ENCODE measurements around the gene DENND4A. TPM values are rescaled to one million over a fixed set of nuclear protein-coding genes. Genes with fewer than 3 reads are reported as not detected.
A peak's percentile ranks its signal among the peaks of the same experiment; 100 is the strongest.
"Not testable (repeated sequence)": the region's sequence is repeated elsewhere in the genome, so short reads cannot be mapped to it uniquely, and the experiment has no call there.

DENND4A gene
- total RNA-seq, 1 experiment from 2014 or later, result 16.4 TPM

GRCh38 chr15:65759441-65759840 lies 32.7 kb downstream of the DENND4A start:
- DNase-seq (ENCODE audit: low read depth), result no peak

GRCh38 chr15:65758242-65758641 lies 33.9 kb downstream of the DENND4A start:
- no peak for DNase-seq (ENCODE audit: low read depth)

GRCh38 chr15:65757256-65757655 lies 34.8 kb downstream of the DENND4A start:
- DNase-seq (ENCODE audit: low read depth), result no peak

- DNase-seq (ENCODE audit: low read depth), result peak; percentile 17
Observed at GRCh38 chr15:65752151-65752700, 39.9 kb downstream of the DENND4A start.

GRCh38 chr15:65751431-65751830 lies 40.7 kb downstream of the DENND4A start:
- no peak for DNase-seq (ENCODE audit: low read depth)

- DNase-seq (ENCODE audit: low read depth), result no peak
Observed at GRCh38 chr15:65747265-65747664, 44.8 kb downstream of the DENND4A start.

- no peak for DNase-seq (ENCODE audit: low read depth)
Observed at GRCh38 chr15:65743637-65744252, 48.3 kb downstream of the DENND4A start.

GRCh38 chr15:65740148-65740547 lies 51.9 kb downstream of the DENND4A start:
- no peak for DNase-seq (ENCODE audit: low read depth)

GRCh38 chr15:65738649-65739048 lies 53.4 kb downstream of the DENND4A start:
- peak; percentile 5 for DNase-seq (ENCODE audit: low read depth)

- DNase-seq (ENCODE audit: low read depth), result not testable (repeated sequence)
Observed at GRCh38 chr15:65733599-65733998, 58.5 kb downstream of the DENND4A start.

GRCh38 chr15:65732698-65733097 lies 59.4 kb downstream of the DENND4A start:
- DNase-seq (ENCODE audit: low read depth), result no peak

- DNase-seq (ENCODE audit: low read depth), result peak; percentile 33
Observed at GRCh38 chr15:65731926-65732325, 60.2 kb downstream of the DENND4A start.

GRCh38 chr15:65730549-65731172 lies 61.4 kb downstream of the DENND4A start:
- DNase-seq (ENCODE audit: low read depth), result peak; percentile 35

GRCh38 chr15:65724464-65725215 lies 67.5 kb downstream of the DENND4A start:
- DNase-seq (ENCODE audit: low read depth), result no peak

GRCh38 chr15:65723876-65724275 lies 68.2 kb downstream of the DENND4A start:
- DNase-seq (ENCODE audit: low read depth), result no peak

- DNase-seq (ENCODE audit: low read depth), result no peak
Observed at GRCh38 chr15:65722191-65722590, 69.9 kb downstream of the DENND4A start.

- no peak for DNase-seq (ENCODE audit: low read depth)
Observed at GRCh38 chr15:65712415-65712814, 79.7 kb downstream of the DENND4A start.

GRCh38 chr15:65695081-65695480 lies 97.0 kb downstream of the DENND4A start:
- no peak for DNase-seq (ENCODE audit: low read depth)

- DNase-seq (ENCODE audit: low read depth), result no peak
Observed at GRCh38 chr15:65690778-65691177, 101.3 kb downstream of the DENND4A start.

- DNase-seq (ENCODE audit: low read depth), result no peak
Observed at GRCh38 chr15:65690173-65690572, 101.9 kb downstream of the DENND4A start.

GRCh38 chr15:65688462-65688861 lies 103.6 kb downstream of the DENND4A start:
- DNase-seq (ENCODE audit: low read depth), result no peak

- no peak for DNase-seq (ENCODE audit: low read depth)
Observed at GRCh38 chr15:65682404-65682911, 109.6 kb downstream of the DENND4A start.

All from LHCN-M2 (cell line).